ENCODE results near the gene ELN.
"Not testable (repeated sequence)": the region's sequence is repeated elsewhere in the genome, so short reads cannot be mapped to it uniquely, and the experiment has no call there.

Gene ELN

GRCh38 chr7:74002474-74003017 lies 25.4 kb upstream of the ELN start:
- no peak for DNase-seq

GRCh38 chr7:74003621-74004020 lies 24.4 kb upstream of the ELN start:
- no peak for DNase-seq

DNA sequence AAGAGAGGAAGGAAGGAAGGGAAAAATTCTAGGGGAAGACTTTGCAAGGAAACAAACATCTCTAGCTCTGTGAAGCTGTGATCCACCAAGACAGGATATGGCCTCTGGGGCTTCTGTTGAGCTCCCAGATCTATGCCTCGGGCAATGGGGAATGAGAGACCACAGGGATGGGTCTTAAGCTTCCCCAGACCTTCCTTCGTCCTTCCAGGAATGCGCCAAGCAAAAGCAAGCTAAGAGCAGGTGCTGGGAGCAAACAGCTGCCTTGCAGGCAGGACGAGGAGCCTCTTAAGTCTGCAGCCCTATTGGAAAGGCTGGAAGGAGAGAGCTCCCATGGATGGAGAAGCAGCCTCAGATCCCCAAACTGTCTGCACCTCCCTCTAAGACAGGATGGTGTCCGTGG lies 21.9 kb upstream of the ELN start:
- no peak for DNase-seq

GRCh38 chr7:74006451-74007241 lies 21.3 kb upstream of the ELN start:
- no peak for DNase-seq

DNA sequence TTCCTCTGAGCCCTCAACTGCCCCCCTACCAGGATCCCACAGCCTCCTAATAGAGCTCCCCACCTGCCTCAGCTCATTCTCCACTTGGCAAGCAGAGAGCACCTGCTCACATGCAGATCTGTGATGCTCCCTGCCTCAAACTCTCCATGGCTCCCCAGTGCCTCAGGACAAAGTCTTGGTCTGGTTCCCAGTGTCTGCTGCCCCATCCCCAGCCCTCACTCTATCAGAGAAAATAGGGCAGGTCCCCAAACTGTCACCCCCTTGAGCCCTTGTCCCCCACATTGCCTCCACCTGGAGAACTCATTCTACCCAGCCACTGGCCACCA lies 20.8 kb upstream of the ELN start:
- no peak for DNase-seq

DNA sequence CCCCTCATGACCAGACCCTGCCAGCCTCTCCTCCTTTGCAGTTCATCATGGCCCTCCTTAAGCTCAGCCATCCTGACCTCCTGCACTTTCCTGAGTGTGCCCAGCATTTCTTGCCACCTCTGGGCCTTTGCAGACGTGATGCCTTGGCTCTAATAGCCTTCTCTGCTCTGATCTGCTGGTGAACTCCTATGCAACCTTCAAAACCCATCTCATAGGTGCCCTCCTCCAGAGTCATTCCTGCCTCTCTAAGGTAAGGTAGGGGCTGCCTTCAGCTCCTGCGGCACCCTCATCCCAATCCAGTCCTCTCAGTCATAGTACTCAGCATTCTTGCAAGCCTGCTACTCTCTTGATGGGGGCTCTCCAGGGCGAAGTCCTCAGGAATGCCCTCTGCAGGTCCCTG lies 19.3 kb upstream of the ELN start:
- no peak for DNase-seq

DNA sequence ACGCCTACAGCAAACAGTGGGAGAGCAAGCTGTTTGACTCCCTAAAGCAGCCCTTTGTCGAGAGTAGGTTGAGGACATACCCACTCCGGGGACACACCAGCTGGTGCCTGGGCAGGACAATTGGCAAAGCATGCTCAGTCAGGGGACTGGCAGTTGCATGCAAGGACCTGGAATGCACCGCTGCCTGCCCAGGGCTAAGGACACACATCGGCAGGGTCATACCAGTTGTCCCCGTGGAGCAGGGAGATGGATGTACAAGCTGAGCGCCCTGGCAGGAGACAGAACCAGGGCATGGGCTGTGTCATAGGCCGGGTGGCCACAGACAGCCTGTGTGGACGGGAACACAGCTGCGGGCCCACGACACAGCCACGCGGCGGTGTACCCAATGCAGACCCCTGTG lies 18.3 kb upstream of the ELN start:
- DNase-seq, result no peak

GRCh38 chr7:74010407-74010806 lies 17.6 kb upstream of the ELN start:
- no peak for DNase-seq

- not testable (repeated sequence) for DNase-seq
These were observed 16.6 kb upstream of the ELN start for GRCh38 chr7:74011421-74011820.

GRCh38 chr7:74012842-74013249 lies 15.1 kb upstream of the ELN start:
- no peak for DNase-seq

DNA sequence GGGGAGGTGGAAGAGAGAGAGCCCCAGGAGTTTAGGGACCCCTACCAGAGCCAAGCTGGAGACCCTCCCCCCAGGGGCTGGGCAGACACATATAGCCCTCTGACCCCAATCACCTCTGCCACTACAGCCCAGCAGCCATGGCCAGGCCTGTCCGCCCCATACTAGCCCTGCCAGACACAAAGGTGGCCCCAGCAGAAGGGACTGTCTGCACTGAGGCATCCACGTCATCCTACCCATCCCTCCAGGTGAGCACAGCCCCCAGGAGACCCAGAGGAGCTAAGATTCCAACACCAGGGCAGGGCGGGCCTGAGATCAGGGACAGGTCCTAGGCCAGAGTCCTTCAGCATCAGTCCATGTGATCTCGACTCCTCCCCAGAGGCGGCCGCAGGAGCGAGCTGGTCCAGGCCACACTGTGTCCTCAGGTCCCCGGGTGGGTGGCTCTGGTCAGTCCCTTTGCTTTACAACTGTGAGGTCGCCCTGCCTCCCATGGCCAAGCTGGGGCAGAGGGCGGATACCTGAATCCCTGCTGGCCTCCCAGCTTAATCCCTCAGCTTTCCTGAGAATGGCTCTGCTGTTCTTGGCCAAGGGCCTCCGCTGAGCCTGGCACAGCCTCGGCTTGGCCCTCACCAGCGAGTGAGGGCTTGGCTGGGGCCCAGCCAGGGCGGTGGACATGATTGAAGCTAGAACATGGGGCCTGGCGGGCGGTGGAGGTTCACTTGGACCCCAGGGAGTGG lies 14.3 kb upstream of the ELN start:
- no peak for DNase-seq

- no peak for DNase-seq
These were observed 13.0 kb upstream of the ELN start for GRCh38 chr7:74014931-74015330.

DNA sequence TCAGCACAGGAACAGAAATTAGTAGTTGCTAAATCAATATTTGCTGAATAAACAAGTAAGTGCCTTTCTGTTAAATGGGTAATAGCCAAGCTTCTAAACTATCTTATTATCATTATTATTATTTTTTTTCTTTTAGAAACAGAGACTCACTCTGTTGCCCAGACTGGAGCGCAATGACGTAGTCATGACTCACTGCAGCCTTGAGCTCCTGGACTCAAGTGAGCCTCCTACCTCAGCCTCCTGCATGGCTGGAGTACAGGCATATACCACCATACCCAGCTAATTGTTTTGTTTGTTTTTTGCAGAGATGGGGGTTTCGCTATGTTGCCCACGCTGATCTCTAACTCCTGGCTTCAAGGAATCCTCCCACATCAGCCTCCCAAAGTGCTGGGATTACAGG lies 12.3 kb upstream of the ELN start:
- DNase-seq, result no peak

DNA sequence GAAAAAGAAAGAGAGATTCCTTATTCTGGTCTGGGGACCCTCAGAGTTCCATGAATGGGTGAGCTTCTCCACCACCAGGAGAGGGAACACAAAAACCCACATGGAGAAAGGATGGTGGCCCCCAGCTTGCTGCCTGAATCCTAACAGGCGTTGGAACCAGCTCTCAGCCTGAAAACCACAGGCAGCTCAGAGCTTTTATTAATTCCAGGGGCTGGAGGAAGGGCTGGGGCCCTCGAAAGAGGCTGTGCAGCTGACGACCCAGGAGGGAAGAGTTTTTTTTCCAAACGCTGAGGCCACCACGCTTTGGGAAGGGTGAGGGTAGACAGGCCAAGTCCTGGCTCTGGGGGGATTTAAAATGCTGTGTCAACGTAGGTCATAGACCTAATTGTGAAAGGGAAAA lies 10.8 kb upstream of the ELN start:
- no peak for DNase-seq

DNA sequence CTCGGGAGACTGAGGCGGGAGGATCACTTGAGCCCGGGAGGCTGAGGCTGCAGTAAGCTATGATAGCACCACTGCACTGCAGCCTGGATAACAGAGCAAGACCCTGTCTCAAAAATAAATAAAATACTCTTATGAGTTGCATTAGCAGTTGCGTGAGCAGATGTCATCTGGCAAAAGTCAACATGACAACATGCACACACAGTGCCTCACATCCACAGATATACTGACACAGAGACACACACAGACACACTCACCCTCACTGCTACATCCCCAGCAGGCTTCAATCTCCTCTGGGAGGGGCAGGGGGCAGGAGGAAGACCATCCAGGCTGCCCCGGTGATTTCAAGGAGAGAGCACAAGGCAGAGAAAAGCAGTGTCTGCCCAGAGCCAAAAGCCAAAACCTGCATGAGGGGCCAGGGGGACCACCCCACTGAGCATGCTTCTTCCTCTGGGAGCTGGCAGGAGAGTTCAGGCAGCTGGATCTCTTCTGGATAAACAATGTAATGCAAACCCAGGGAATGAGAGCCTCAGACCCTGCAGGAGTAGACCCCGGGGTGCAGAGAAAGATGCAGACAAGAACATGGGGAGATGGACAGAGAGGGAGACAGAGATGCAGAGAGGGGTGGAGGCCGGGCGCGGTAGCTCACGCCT lies 9.6 kb upstream of the ELN start:
- no peak for DNase-seq

DNA sequence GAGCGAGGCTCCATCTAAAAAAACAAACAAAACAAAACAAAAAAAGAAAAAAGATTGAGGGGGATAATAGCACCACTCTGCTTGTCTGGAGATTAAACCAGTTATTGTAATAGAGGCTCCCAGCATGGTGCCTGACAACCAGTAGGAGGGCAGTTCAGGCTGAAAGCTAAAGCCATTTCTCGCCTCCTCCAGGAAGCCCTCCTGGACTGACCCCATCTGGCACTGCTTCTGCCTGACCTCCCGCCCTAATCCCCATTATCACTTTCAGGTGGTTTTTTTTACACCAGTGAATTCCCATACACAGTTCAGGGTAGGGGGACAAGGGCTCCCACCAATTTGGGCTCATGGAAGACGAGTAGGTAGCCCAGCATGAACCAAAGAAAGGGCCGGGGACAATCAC lies 8.8 kb upstream of the ELN start:
- DNase-seq, result no peak

DNA sequence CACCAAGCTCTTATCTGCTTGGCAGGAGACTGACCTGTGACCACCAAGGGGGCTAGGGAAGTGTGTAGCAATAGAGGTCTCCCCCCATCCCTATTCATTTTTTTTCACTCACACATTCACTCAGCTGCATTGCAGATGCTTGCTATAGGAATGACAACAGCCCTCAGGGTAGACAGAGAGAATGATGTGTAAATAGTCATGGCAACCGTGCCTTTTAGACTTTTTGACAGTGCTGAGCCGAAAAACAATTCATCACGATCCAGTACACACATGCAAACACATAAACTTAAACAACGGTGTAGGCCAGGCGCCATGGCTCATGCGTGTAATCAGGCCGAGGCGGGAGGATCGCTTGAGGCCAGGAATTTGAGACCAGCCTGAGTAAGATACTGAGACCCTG lies 7.6 kb upstream of the ELN start:
- DNase-seq, result no peak

DNA sequence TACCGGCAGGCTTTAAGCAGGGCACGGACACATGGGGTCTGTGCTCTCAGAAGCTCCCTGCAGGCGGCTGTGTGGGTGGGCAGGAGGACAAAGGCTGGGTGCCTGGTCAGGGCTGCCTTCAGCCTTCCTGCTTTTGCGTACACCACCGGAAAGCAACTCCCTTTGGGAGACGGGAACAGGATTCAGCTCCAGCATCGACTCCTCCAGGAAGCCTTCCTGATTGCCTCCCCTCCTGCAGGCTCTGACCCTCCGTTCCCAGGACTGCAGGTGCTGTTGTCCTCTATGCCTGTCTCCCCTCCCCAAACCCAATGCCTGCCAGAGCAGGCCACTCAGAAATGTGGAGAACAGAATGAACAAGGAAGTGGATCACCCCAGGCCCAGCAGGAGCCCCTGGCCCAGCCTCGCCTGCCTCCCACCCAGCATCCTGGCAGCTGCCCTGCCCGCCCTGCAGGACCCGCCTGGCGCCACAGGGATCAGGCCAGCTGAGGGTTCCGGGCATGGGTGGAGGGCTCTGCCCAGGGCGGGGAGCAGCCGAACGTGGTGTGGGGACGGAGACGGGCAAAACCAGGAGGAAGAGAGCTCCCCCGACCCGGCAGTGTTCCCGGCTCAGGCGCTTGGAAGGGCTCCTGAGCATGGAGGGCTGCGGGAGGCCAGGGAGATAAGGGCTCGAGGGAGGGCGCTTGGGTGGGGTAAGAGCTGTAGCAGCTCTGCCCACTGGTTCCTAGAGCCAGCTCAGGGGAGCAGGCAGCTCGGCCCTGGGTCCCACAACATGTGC lies 6.2 kb upstream of the ELN start:
- DNase-seq, result no peak

DNA sequence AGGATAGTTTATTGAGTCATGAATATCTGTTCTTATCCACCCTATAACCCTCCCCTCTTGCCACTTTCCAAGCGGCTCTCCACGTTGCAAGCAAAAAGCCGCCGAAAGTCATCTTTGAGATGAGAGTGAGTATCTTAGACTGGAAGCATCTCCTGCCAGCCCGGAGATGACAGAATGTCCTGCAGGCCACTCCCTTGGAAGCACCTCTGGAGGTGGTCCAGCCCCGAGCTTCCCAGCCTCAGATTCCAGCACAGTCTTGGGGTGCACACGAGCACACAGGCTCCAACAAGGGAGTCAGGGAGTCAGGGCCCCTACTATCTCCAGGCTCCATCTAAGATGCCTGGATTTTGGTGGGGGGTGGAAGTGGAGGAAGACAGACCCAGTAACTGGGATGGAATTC lies 5.5 kb upstream of the ELN start:
- DNase-seq, result no peak

GRCh38 chr7:74023092-74023536 lies 4.9 kb upstream of the ELN start:
- no peak for DNase-seq

DNA sequence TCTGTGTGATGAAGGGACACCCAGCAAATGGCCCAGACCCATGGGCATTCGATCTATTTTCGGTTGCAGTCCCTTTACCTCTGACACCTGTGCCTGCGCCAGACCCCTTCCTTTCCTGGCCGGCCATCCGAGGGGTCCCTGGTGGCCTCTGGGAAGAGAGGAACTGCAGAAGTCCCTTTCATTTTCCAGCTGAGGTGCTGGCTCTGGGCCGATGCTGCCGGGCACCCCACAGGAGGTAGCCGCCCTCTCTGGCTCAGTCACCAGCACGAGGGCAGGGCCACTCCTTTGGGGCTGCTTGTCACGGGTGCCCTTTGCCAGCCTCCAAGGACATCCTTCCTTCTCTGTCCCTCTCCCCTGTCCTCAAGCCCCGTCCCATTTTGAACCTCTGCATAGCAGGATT lies 4.2 kb upstream of the ELN start:
- no peak for DNase-seq

- no peak for DNase-seq
These were observed 2.8 kb upstream of the ELN start for GRCh38 chr7:74025146-74025545.

GRCh38 chr7:74025730-74026129 lies 2.2 kb upstream of the ELN start:
- DNase-seq, result no peak
